NCI-H526 (cell line): ENCODE results near the gene C15orf39.
"Not testable (repeated sequence)": the region's sequence is repeated elsewhere in the genome, so short reads cannot be mapped to it uniquely, and the experiment has no call there.

Source experiments
- DNase-seq, 2 experiments: peaks; one replicate each; lab custom pipeline; 2025; lab: John Stamatoyannopoulos, UW

The C15orf39 gene

DNA sequence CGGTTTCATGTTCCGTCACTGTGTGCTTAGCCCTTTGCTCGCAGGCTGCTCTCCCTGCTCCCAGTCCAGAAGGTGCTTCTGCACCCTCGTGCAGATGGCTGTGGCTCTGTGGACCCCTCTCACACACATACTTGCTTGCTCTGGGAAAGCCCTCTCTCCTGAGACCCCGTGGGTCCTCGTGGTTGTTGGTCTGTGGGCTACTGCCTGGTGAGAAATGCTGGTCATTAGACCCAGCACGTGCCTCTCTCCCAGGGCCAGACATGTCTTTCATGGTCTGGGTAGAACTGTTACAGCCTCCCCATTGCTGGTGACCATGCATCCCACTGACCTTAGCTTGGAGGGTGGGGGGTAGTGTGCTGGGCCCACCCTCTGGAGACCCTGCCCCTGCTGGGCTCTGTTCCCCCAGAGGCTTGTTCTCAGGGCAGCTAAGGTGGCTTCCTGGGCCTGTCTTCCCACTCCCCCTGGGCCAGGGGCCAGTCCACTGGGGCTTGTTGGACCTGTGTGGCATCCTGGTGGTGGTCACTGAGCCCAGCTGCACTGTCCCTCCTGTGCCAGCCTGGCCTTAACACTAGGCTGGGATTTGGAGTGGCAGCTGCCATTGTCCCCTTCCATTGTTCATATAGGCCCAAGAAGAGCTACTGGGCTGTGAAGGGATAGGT lies 10.6 kb downstream of the C15orf39 start:
- no peak for DNase-seq

GRCh38 chr15:75213212-75213767 lies 11.6 kb downstream of the C15orf39 start:
- no peak for DNase-seq

DNA sequence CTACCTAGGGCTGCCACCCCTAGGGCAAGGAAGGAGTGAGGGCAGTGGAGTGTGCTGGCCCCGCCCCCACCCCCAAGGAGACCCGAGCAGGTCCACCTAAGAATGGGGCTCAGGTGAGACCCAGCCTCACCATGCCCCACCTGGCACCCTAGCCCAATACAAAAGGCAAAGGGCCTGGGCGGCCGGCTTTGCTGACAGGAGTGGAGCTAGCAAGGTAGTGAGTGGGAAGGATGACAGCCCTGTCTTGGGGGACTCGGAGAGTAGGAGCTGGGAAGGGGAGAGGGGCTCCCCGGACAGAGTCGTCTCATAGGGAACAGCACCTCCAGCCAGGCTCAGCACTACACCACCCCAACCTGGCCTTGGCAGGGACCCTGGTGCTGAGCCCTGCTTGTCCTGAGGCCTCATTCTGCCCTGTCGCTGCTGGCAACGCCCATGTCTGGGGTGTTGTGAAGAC lies 12.1 kb downstream of the C15orf39 start:
- no peak for DNase-seq

DNA sequence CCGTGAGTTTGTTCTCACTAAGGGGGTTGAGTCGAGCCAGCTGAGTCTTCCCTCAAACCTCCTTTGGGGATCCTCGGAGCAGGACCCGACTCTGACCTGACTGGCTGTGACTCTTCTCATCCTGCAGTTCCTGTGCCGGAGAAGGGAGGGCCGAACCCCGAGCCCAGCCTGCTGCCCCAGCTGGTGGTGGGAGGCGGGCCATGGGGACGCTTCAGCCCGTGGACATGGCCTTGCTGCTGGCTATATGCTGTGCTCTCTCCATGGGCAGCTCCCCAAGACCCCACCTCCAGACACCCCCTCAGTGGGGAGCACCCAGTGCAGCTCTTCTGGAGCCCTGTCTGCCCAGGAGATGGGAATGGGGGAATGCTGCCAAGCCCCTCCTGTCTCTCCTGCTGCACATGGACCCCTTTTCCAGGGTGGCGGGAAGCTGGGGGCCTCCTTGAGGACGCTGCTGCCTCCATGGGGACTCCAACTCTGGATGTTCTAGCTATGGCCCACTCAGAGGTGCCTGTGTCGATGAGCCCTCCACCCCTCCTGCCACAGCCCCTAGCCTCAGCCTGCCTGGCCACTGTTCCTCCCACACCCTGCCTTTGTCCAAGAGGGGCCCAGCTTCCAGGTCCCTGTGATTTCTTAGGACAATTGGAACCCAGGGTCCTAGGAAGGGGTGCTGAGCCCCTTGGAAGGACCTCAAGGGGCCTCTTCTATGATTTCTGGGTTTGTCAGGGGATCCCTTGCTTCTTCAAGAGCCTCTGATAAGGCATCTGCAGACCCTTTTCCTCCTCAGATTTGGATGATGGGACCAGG lies 12.8 kb downstream of the C15orf39 start:
- no peak for DNase-seq

- DNase-seq: no peak
Observed at GRCh38 chr15:75215107-75216004, 13.7 kb downstream of the C15orf39 start.

DNA sequence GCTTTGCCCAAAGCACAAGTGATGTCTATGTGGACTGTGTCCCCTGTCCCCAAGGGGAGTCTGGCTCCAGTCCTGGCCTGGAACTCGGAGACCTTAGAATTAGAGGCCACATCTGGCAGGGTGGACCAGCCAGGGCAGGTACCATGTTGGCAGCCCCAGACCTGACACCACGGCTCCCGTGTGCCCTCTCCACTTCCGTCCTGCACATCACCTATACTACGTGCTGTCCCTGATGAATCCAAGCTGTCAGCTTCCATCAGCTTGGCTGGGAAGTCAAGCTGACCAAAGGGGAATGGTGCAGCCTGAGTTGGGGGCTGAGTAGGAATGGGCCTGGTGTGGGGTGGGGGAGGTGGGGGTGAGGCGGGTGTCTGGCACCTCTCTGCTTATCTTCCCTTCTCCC lies 15.3 kb downstream of the C15orf39 start:
- DNase-seq: no peak

DNA sequence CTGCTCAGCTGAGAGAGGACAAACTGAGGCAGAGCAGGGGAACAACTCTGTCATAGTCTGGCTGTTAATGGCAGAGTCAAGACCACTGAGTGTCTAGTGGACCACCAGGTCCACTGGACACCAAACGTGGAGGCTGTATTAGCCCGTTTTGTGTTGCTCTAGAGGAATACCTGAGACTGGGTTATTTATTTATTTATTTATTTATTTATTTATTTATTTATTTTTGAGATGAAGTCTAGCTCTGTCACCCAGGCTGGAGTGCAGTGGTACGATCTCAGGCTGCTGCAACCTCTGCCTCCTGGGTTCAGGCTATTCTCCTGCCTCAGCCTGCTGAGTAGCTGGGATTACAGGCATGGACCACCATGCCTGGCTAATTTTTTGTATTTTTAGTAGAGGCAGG lies 15.9 kb downstream of the C15orf39 start:
- DNase-seq: not testable (repeated sequence)

DNA sequence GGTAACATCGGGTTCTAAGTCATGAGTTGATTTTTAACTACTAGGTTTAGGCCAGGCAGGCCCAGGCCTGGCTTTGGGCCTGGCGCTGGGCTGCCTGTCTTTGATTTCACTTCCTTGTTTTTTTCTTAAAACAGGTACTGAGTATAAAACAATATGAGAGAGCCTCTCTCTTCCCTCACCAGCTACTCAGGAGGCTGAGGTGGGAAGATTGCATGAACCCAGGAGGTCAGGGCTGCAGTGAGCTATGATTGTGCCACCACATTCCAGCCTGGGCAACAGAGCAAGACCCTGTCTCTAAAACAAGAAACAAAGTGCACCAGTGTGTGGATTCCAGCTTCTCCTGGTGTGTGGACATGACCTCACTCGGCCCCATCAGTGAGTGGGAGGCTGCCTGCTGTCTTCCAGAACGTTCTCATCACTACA lies 17.8 kb downstream of the C15orf39 start:
- DNase-seq: not testable (repeated sequence)

DNA sequence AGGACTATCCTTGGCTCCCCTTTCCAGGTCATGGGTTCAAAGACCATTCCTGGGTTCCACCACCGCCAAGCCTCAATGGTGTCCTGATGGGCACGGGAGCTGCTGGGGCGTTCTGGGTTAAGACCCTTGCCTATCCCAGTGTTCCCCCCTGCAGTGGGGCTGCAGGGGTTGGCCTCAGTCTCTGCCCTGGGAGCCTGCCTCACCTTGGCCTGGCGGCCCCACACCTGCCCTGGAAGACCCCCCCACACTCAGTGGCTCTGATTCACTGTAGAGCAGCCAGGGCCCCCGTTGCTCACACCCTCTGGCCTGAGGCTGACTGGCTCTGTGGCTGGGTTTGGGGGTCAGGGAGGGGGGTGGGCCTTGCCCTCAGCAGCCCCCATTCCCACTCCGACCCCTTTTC lies 22.0 kb downstream of the C15orf39 start:
- DNase-seq: no peak

- DNase-seq: no peak
Observed at GRCh38 chr15:75224281-75224680, 22.6 kb downstream of the C15orf39 start.

GRCh38 chr15:75225102-75225836 lies 23.6 kb downstream of the C15orf39 start:
- not testable (repeated sequence) for DNase-seq

GRCh38 chr15:75225951-75226732 lies 24.5 kb downstream of the C15orf39 start:
- DNase-seq: no peak

DNA sequence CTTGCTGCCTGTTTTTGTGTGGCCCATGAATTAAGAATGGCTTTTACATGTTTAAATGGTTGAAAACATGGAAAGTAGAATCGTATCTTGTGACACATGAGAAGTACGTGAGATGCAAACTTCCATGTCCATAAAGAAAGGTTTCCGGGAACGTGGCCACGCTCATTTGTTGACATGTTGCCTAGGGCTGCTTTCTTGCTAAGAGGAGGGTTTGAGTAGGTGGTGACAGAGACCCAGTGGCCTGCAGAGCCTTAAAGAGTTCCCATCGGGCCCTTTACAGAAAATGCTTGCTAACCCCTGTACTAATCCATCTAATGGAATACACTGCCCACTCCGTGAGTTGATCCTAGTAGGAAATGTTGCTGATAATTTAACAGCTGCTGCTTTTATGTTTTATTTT lies 25.4 kb downstream of the C15orf39 start:
- DNase-seq: peak in 1 of 2 experiments; percentile 25

- DNase-seq: no peak
Observed at GRCh38 chr15:75227663-75228280, 26.1 kb downstream of the C15orf39 start.

GRCh38 chr15:75228787-75229186 lies 27.1 kb downstream of the C15orf39 start:
- DNase-seq: no peak

GRCh38 chr15:75229191-75230015 lies 27.7 kb downstream of the C15orf39 start:
- DNase-seq: no peak

GRCh38 chr15:75230016-75230343 lies 28.3 kb downstream of the C15orf39 start:
- no peak for DNase-seq

GRCh38 chr15:75230551-75231371 lies 29.1 kb downstream of the C15orf39 start:
- peak; percentile 96 for DNase-seq
